GM10248 (cell line): ENCODE data around the gene CELF4.
A peak's percentile ranks its signal among the peaks of the same experiment; 100 is the strongest.

Experiments used
- CTCF ChIA-PET: fragments of 300-600 bp; sonication (Branson Sonifier 250); formaldehyde crosslinking; extraction: SDS; loops from one replicate; lab custom pipeline; 2021; ENCODE audit warnings: antibody characterized with exemption; lab: Yijun Ruan, JAX
- POLR2A ChIA-PET: fragments of 350-650 bp; sonication (Branson Sonifier 250); formaldehyde crosslinking; extraction: SDS; loops from one replicate; lab custom pipeline; 2020; ENCODE audit warnings: antibody characterized with exemption; lab: Yijun Ruan, JAX
- DNase-seq: peaks from one replicate; pipeline ENCODE4 v3.0.0; 2012; ENCODE audit errors: extremely low spot score
- CTCF ChIP-seq: IDR thresholded peaks from 2 replicates; pipeline ENCODE4 v1.5.1; 2012; ENCODE audit warnings: mild to moderate bottlenecking, low read depth; ENCODE audit errors: extremely low read depth, missing control alignments, control extremely low read depth

CELF4 gene

GRCh38 chr18:37254236-37254754 lies 311.3 kb downstream of the CELF4 start:
- POLR2A ChIA-PET: no interaction called here
- CTCF ChIA-PET: no interaction called here
- no peak for TF ChIP-seq CTCF
- DNase-seq: no peak

DNA sequence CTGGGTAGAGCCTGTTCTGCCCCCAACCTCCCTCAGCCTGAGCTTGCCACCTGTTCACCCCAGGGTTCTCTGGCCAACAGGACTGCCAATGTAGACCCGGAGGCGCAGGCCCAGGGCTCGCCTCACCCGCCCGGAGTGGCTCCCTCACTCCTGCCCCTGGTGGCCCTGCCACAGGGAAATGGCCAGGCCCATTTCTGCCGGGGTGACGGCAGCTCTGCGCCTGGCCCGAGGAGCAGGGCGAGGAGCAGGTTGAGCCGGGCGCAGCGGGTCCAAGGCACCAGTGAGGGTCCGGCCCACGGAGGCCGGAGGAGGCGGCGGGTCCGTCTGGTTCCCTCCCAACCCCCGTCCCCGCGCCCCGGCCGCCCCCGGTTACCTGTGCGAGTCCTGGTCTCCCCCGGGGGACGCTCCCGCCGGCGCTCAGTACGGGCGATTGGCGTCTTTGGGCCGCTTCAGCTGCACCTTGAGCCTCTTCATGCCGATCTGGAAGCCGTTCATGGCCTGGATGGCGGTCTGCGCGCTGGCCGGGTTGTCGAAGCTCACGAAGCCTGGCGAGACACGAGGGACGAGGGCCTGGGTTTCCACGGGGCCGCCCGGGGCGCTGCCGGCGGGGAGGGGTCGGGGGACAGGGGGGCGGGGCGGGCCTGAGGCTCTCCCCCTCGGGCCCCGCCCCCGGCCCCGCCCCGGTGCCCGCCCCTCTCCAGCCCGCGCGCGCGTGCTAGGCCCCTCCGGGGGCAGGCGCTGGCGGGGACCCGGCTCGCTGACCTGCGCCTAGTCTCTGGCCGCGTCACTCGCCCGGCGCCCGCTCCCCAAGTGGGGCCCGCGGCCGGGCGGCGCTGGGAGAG lies 312.0 kb downstream of the CELF4 start:
- ChIA-PET POLR2A (no interaction called here), CTCF (no interaction called here)
- DNase-seq: peak; percentile 52
- no peak for TF ChIP-seq CTCF

- CTCF ChIA-PET: no interaction called here
- POLR2A ChIA-PET: no interaction called here
- no peak for TF ChIP-seq CTCF
- DNase-seq: no peak
These were observed 312.7 kb downstream of the CELF4 start for GRCh38 chr18:37252854-37253393.

- ChIA-PET POLR2A (no interaction called here), CTCF (no interaction called here)
- TF ChIP-seq CTCF: no peak
- no peak for DNase-seq
These were observed 313.3 kb downstream of the CELF4 start for GRCh38 chr18:37252342-37252741.

- no peak for TF ChIP-seq CTCF
- POLR2A ChIA-PET: no interaction called here
- no peak for DNase-seq
- CTCF ChIA-PET: interaction anchor here (1.4 kb wide), 2 partner anchors 11 to 19 kb away, joined by 3 to 5 read pairs; no protein-coding TSS in a partner anchor
These were observed 313.9 kb downstream of the CELF4 start for GRCh38 chr18:37251679-37252078.

- DNase-seq: no peak
- no peak for TF ChIP-seq CTCF
- ChIA-PET POLR2A (no interaction called here), CTCF (interaction anchor here (1.4 kb wide), 3 partner anchors 9 to 26 kb away, joined by 3 to 6 read pairs (median 5); no protein-coding TSS in a partner anchor)
These were observed 315.5 kb downstream of the CELF4 start for GRCh38 chr18:37249895-37250618.
